GM18868 (cell line): ENCODE data around the gene OPCML.

Source experiments
- ATAC-seq: cut with Tn5 transposase; IDR thresholded peaks from one replicate; pipeline ENCODE4 v1.9.1; 2021; ENCODE audit warnings: mild to moderate bottlenecking, moderate library complexity; ENCODE audit not compliant: unreplicated experiment

OPCML gene

DNA sequence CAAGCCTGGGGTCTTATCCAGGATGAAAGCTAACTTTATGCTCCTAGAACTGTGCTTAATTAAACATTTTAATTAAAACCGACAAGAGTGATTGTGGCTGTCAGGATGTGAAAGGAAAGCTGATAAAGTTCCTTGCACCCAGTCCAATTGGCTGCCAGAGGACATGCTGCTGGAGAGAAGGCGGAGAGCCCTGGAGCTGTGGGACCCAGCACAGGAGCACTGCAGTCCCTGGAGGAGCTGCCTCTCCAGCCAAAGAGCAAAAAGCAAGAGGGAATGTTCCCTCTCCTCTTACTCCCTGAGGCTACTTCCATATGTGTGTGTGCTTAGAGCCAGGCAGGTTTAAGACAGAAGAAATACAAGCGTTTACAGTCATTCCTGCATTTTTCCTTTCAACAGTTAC lies 118.6 kb downstream of the OPCML start:
- ATAC-seq, result no peak

- no peak for ATAC-seq
Observed at GRCh38 chr11:133409799-133410198, 122.5 kb downstream of the OPCML start.

DNA sequence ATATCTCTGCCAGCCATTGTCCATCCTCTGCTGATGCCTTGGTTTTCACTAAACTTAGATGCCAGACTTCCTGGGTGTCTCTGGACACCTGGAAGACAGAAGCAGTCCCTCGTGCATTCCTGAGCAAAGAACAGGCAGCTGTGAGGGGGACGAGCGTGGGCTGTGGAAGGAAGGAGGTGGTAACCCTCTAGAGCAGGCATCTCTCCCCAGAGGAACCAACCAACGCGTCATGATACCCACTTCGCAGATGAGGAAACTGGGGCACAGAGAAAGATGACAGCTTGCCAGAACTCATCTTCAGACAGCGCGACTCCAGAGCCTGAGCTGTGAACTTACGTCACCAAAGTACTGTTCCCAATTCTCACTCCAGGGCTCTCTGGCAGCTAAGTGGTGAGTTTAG lies 123.4 kb downstream of the OPCML start:
- ATAC-seq, result no peak

GRCh38 chr11:133408402-133408801 lies 123.9 kb downstream of the OPCML start:
- ATAC-seq, result no peak

DNA sequence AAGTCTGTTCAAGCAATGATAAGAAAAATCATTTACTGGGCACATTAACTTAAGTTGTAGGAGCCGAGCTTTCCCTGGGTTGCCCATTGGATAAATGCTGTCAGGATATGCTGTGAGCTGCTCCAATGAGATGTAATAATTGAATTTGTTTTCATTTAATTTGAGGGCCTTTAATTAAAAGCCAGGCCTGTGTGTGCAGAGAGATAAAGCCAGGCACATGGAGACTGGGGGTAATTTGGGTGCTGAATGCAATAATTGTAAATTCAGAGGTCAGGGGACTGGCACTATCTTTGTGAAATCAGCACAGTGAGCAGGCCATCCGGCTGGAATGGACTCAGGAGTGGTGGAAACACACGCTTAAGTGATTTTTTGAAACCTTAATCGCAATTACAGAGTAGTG lies 125.8 kb downstream of the OPCML start:
- ATAC-seq, result no peak

GRCh38 chr11:133403900-133404299 lies 128.4 kb downstream of the OPCML start:
- peak; percentile 73 for ATAC-seq

GRCh38 chr11:133402551-133402950 lies 129.8 kb downstream of the OPCML start:
- no peak for ATAC-seq

DNA sequence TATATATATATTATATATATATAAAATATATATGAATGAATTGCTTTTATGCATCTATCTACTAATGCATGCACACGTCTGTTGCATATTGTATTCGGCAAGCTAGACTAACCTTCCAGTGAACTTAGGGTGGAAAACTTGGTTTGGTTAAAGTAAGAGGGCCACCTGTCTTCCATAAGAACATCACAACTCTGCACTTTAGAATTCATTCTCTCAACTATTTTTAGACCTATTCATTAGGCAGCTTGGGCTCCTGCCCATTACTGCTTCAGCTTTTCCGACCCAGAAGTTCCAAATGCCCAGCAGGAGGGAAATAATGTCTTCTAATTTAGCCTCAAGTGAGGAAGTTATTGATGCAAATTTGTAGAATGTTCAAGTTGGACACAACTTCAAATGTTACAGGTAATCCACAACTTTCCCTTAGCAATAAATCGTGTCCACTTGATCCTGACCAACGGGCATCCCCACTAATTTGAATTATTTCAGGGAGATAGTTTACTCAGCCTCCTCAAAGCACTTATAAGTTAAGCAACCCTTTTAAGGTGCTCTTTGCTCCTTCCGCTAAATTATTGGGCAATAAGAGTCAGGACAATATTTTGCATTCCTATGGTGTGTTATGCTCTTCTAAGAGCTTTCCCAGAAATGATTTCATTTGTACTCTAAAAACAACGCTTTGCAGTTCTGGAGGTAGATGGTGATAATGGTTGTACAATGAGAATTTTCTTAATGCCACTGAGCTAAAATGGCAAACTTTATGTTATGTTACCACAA lies 132.3 kb downstream of the OPCML start:
- no peak for ATAC-seq

DNA sequence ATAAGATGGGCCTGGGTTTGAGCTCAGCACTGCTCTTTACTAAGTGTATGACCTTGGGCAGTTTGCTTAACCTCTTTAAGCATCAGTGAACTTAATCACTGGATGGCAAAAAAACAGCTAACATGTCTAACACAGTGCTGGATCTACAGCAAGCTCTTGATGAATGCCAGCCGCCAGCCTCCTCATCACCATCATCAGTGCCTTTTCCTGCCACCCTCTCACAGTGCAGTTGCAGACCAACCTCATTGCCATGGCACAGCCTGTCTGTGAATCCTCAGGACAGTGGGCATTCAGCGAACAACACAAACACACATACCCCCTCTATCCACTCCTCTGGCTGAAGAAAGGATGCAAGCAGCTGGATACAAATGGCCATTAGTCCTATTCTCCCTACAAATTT lies 133.0 kb downstream of the OPCML start:
- no peak for ATAC-seq

DNA sequence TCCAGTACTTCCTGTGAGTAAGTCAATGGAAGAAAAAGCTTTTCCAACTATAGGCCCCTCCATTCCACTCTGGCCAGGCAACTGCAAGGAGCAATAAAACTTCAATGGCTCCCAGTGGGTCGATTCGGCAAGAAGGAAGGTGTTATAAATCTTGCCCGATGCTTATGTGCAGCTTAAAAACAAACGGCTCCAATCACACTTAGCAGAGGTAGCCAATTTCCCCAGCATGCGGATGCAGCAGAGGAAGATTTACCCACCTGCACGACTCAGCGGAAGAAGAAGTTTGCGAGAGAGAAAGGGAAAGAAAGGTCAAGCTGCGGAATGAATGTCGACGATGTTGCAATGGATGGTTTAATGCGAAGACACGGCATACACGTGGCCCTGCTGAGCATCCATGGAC lies 141.5 kb downstream of the OPCML start:
- no peak for ATAC-seq

DNA sequence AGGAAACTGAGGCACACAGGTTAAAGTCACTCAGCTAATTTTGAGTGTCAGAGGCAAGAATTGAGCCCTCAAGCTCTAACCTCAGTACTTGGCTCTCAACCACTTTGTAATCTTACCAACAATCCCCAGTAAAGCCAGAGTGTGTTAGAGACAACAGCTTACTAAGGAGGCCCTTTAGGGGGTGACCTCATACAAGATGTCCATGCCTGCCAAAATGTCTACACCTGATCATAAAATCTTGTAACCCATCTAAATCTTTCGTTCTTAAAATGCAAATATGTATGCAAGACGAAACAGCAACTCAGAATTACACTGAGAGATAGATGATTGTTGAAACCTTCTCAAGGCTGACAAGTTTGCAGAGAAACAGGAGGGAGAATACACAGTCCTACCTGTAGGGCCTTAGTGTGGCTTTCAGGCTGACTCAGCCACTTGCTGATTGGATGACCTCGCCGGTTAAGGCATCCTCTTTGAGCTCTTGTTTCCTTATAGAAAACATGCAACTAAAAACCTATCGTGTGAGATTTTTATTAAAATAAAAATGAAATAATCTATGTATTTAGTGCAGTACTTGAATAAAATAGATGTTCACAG lies 143.2 kb downstream of the OPCML start:
- ATAC-seq, result no peak

GRCh38 chr11:133388260-133388659 lies 144.0 kb downstream of the OPCML start:
- ATAC-seq, result no peak

GRCh38 chr11:133386852-133387251 lies 145.4 kb downstream of the OPCML start:
- ATAC-seq, result no peak

GRCh38 chr11:133386262-133386661 lies 146.0 kb downstream of the OPCML start:
- ATAC-seq, result no peak

DNA sequence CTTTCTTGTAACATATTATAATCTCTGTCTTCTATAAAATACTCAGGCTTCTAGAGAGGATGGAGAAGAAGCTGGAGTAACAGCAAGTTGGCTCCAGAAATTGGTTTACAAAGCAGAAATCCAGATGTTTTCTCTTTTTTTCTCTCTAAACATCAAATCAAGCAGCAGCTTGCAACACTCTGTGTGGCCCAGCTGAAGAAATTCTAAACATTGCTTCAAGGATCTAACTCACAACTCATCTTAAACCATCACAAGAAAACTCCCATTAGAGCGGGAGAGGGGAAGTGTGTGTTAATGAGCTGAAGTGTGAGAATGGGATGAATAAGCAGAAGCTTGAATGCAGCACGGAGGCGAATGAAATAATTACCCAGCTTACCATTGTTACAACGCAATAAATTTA lies 146.5 kb downstream of the OPCML start:
- ATAC-seq, result no peak

DNA sequence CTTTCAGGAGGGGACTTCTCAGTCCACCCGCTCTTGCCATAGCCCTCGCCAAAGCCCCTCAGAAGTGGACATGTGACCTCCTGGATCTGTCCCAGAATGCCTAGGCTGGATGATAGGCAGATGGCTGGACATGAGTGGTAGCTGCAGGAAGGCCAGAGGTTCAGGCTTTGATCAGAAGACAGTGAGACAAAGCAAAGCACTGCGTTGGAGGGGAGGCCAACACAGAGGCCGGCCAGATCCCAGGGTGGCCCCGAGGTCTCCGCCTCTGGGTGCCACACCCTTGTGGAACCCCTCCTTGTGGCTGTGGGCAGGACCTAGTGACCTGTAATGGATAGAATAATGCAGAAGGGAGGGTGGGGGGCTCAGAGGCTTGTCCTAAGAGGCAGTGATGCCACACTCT lies 147.6 kb downstream of the OPCML start:
- no peak for ATAC-seq

DNA sequence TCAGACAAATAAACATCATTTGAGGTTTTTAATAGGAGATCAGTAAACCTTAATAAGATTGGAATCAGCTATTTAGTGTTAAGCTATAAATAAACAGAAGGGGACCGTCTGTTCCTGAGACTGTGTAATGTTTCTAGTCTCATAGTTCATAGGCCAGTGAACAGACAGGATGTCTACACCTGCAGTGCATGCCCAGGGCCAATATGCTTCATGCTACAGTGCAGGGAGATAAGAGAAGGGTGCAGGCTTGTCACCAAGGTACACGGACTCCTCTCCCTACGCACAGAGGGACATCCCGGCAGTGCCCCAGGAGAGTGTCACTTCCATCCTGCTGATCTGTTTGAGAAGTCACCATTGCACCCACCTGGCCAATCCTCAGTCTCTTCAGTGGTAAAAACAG lies 148.6 kb downstream of the OPCML start:
- no peak for ATAC-seq

- no peak for ATAC-seq
Observed at GRCh38 chr11:133383201-133383600, 149.1 kb downstream of the OPCML start.

DNA sequence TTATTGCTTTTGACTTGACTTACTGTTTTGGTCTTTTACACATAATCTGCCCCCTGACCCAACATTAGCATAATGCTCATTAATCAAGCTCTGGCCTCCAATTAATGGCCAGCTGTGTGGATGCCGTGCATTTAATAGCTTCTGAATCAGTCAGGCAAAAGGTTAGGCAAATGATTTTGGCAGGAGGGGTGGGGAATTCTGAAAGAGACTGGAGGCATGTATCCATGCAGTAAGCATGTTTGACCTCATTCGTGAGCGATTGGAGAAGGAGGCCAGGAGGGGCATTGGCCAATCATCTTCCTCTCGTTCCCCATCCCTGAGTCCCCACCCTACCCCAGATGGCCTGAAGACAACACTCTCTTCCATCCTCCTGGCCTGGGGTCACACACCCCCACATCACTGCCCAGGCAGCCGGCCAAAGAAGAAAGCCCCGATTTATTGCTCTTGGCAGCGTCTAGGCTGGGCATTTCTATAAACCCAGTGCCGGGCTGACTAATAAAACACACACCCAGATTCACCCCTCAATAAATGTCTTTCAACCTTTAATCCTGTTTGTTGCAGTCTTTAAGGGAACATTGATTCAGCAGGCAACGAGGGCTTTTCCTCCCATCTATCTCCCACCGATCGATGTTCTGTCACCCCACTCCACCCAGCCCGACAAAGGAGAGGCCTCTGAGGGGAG lies 150.0 kb downstream of the OPCML start:
- no peak for ATAC-seq

DNA sequence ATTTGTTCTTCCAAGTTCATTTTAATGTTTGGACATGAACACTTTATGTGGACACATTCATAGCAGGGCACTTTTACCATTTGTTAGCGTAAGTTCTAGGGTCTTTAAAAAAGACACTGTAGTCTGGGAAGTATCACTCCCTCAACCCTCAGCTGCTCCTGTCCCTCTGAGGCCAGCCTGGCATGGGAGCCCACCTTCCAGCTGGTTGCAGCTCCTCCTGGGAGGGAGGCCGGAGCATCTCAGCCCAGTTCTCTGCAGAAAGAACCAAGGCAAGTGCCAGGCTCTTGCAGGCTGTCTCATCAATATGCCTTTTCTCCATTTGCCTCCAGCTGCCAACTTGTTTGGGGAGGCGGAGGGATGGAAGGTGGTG lies 150.6 kb downstream of the OPCML start:
- no peak for ATAC-seq

GRCh38 chr11:133366147-133366546 lies 166.2 kb downstream of the OPCML start:
- ATAC-seq, result no peak

DNA sequence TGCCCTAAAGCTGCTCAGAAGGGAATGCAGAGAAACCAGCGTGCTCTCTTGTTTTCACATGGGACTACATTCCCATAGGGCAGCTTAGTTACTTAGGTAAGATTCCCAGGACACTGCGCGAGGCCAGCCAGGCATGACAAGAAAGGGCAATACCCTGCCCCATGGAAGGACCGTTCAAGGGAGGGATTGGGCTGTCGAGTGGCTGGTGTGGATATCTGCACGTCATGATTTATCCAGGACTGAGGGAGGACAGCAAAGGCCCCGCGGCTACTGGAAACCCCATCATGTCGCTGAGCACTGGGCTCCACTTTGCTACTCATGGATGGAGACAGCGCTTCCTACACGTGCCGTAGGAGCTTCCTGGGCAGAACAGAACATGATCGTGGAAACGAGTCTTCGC lies 169.4 kb downstream of the OPCML start:
- ATAC-seq, result no peak
